ENCODE results near the gene CNTD1. TPM values are rescaled to one million over a fixed set of nuclear protein-coding genes. Genes with fewer than 3 reads are reported as not detected.

The CNTD1 gene
- total RNA-seq, 4 donors from 2014 or later = 0.22 TPM; not detected in 3

DNA sequence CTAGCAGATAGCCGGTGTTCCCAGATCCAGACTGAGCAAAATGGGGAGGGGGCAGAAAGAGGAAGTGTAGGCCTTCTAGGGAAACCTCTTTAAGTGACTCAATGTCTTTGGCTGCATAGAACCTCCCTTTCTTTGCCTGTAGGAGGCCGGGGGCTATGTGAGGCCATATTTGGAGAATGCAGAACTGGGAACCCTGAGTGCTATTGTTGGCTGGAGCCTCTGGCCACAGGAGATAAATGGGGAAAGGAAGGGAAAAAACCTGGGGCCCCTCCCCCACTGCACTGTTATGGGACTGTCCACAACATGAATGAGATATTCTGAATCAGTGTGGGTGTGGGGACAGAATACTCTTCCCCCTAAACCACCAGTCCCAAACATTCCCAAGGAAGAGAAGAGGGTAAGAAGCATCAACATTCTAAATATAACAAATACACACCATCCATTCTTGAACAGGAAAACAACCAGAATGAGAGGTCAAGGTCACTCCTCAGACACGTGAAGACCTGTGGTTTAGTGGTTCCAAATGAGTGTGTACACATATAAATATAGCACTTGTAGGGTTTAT is 23.0 kb upstream of the CNTD1 start:
- TF ChIP-seq, protein P1, sequence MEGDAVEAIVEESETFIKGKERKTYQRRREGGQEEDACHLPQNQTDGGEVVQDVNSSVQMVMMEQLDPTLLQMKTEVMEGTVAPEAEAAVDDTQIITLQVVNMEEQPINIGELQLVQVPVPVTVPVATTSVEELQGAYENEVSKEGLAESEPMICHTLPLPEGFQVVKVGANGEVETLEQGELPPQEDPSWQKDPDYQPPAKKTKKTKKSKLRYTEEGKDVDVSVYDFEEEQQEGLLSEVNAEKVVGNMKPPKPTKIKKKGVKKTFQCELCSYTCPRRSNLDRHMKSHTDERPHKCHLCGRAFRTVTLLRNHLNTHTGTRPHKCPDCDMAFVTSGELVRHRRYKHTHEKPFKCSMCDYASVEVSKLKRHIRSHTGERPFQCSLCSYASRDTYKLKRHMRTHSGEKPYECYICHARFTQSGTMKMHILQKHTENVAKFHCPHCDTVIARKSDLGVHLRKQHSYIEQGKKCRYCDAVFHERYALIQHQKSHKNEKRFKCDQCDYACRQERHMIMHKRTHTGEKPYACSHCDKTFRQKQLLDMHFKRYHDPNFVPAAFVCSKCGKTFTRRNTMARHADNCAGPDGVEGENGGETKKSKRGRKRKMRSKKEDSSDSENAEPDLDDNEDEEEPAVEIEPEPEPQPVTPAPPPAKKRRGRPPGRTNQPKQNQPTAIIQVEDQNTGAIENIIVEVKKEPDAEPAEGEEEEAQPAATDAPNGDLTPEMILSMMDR (IDR thresholded peaks at IDR 0.05) = no peak
- TF ChIP-seq EP300 (IDR thresholded peaks at IDR 0.05) (no peak), POLR2A (IDR thresholded peaks at IDR 0.05) (no peak)
- peaks cover 0 to 28% (median 11%) of the 10 kb centered on the region in 4 donors for H3K4me1 ChIP-seq
- 49 to 56% methylated on average over 3 of the region's 3 CpGs for WGBS, 2 donors

DNA sequence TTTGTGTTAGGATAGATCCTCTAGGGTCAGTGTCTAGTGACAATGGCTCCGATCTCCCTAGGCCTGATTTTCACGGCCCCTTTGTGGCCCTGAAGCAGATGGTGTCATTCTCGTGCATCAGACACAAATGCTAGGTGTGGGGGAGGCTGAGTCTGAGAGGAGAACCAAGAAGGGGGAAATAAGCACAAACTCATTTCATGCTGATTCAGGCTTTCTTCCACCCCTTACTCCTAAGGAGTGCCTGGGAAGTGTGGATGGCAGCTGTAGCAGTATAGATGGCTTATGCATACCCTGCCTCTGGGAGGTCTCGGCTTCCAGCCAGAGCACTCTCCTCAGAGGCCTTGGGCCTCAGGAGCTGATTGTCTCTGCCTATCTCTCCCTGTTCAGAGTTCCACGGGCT is 20.1 kb upstream of the CNTD1 start:
- Histone ChIP-seq H3K4me3 (no peak overlapping the region), H3K9me3 (no peaks in the 10 kb centered on the region), H3K36me3 (peaks cover 3 to 56% (median 35%) of the 10 kb centered on the region in 3 donors), H3K27me3 (peaks cover 0 to 38% of the 10 kb centered on the region in 2 donors), H3K4me1 (peaks cover 0 to 49% (median 18%) of the 10 kb centered on the region in 4 donors), H3K27ac (no peak overlapping the region)
- no peak for DNase-seq (ENCODE audit: low spot score in 2 of 2)
- WGBS, 2 donors = 86% methylated on average over 5 of the region's 5 CpGs
- TF ChIP-seq POLR2A (IDR thresholded peaks at IDR 0.05) = no peak
- TF ChIP-seq, protein P1 (IDR thresholded peaks at IDR 0.05) = no peak
- TF ChIP-seq EP300 (IDR thresholded peaks at IDR 0.05) = no peak

More for the DNA sequence above, 23.0 kb upstream of the CNTD1 start:
- DNase-seq (ENCODE audit: low spot score in 2 of 2) = no peak
- Histone ChIP-seq H3K27ac (no peak overlapping the region), H3K36me3 (peaks cover 3 to 56% (median 35%) of the 10 kb centered on the region in 3 donors), H3K27me3 (peaks cover 0 to 8% of the 10 kb centered on the region in 2 donors), H3K9me3 (no peaks in the 10 kb centered on the region), H3K4me3 (no peak overlapping the region)

DNA sequence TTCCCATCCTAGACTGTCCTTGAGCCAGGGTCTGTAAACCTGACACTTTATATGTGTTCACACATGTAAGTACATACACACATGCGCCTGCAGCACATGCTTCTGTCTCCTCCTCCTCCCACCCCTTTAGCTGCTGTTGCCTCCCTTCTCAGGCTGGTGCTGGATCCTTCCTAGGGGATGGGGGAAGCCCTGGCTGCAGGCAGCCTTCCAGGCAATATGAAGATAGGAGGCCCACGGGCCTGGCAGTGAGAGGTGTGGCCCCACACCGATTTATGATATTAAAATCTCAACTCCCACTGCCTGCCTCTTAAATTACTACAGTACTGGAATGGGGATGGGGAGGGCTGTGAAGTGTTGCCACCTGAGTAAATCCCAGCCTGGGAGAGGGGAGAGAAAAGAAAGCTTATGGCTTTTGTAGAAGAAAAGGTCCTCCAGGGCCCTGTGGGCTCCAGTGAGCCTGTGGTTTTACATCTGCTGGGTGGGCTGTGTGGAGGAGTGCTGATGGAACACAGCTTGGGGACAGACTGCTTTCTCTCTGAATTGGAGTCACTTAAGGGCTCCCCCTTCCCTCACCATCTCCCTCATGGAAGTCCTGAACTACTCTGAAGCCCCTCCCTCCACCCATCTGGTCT is 19.2 kb upstream of the CNTD1 start:
- 67 to 81% methylated on average over 3 of the region's 3 CpGs for WGBS, 2 donors
- TF ChIP-seq, protein P1 (IDR thresholded peaks at IDR 0.05) = no peak
- no peak for TF ChIP-seq EP300 (IDR thresholded peaks at IDR 0.05)
- TF ChIP-seq POLR2A (IDR thresholded peaks at IDR 0.05) = no peak
- no peak overlapping the region for H3K4me3 ChIP-seq
- peaks cover 3 to 55% (median 35%) of the 10 kb centered on the region in 3 donors for H3K36me3 ChIP-seq
- H3K27ac ChIP-seq = no peak overlapping the region
- peaks cover 0 to 46% of the 10 kb centered on the region in 2 donors for H3K27me3 ChIP-seq
- peaks cover 0 to 49% (median 16%) of the 10 kb centered on the region in 4 donors for H3K4me1 ChIP-seq
- no peaks in the 10 kb centered on the region for H3K9me3 ChIP-seq
- DNase-seq (ENCODE audit: low spot score in 2 of 2) = no peak

DNA sequence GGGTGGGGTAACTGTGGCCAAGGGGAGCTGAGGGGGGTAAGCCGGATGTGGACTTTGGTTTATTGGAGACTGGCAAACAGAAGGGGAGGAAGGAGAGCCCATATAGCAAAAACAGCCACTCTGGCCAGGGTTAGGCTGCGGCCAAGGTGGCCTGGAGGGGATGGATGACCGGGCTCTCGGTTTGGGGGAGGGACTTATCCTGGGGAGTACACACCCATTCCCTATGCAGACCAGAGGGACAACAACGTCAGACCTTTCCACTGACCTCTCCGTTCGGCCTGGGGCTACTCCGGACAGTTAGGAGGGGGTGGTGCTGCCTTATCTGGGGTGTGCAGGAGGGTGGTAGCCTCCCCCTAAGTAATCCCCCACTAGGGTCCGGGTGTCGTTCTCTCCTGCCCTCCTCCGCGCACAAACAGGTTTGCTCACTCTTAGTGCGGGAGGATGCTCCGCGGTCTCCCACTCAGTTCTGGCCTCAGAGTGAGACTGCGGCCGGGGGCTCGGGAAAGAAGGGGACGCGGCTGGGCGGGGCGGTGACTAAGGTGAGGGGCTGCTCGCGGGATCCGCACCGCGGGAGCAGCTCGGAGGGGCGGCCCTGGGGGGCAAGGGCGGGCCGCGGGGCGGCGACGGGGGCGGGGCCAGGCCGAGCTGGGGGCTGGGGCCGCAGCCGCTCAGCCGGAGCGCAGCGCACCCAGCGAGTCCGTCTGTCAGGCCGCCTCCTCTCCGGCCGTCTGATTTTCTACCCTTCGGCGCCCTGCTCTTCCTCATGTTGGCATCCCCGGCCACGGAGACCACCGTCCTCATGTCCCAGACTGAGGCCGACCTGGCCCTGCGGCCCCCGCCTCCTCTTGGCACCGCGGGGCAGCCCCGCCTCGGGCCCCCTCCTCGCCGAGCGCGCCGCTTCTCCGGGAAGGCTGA is 18.5 kb upstream of the CNTD1 start, which contains the start of gene WNK4:
TSS of gene WNK4 (plus strand) at position 675 of the 915 bp plus-strand sequence. CDS start at position 764, 89 bp downstream.
- H3K4me3 ChIP-seq = peak within 1 kb of the TSS; percentile 15 to 51 (median 28)
- DNase-seq (ENCODE audit: low spot score in 2 of 2) = no peak
- H3K4me1 ChIP-seq = peaks cover 0 to 53% (median 19%) of the 10 kb centered on the region in 4 donors
- peak within 1 kb of the TSS in 1 of 4 donors; percentile 40 for H3K27ac ChIP-seq
- WGBS, 2 donors = 8% methylated on average over 21 to 39 of the region's 65 CpGs
- peaks cover 0 to 54% of the 10 kb centered on the region in 2 donors for H3K27me3 ChIP-seq
- peaks cover 3 to 48% (median 35%) of the 10 kb centered on the region in 3 donors for H3K36me3 ChIP-seq
- TF ChIP-seq, protein P1 (IDR thresholded peaks at IDR 0.05) = no peak
- TF ChIP-seq POLR2A (IDR thresholded peaks at IDR 0.05) (no peak), EP300 (IDR thresholded peaks at IDR 0.05) (no peak)
- H3K9me3 ChIP-seq = no peaks in the 10 kb centered on the region

All from tibial nerve (tissue), 4 donors.